ENCODE data around the gene SCPEP1.

- TF ChIP-seq BACH1 (IDR thresholded peaks at IDR 0.05; ENCODE audit: borderline replicate concordance) = no peak
- TF ChIP-seq EGR1 (IDR thresholded peaks at IDR 0.05; ENCODE audit: borderline replicate concordance in 1 of 2, low read depth in 2 of 2, low read length in 2 of 2) = peak in 1 of 2 experiments; percentile 28; a peak in 1 of 3 replicates
- TF ChIP-seq POLR2A (IDR thresholded peaks at IDR 0.05; ENCODE audit: low read depth, low read length) = no peak
- TF ChIP-seq NR2C2 (IDR thresholded peaks at IDR 0.05; ENCODE audit: borderline replicate concordance, control insufficient read depth, insufficient read length, low read depth) = no peak
- no peak for TF ChIP-seq CTCF (IDR thresholded peaks at IDR 0.05 in 2 of 3, conservative IDR thresholded peaks at IDR 0.05 in 1 of 3; ENCODE audit: control insufficient read depth in 2 of 3, extremely low read depth in 1 of 3, insufficient read depth in 1 of 3, low read depth in 3 of 3, low read length in 3 of 3)
- TF ChIP-seq REST (IDR thresholded peaks at IDR 0.05; ENCODE audit: low read depth, low read length) = no peak
- TF ChIP-seq ATF7 (IDR thresholded peaks at IDR 0.05; ENCODE audit: low read depth) = no peak
- TF ChIP-seq SREBF2 (IDR thresholded peaks at IDR 0.05; ENCODE audit: low read length) = no peak
- TF ChIP-seq ZBED1 (IDR thresholded peaks at IDR 0.05; ENCODE audit: borderline replicate concordance) = no peak
- no peak for TF ChIP-seq KLF5 (IDR thresholded peaks at IDR 0.05; ENCODE audit: partially characterized antibody)
- TF ChIP-seq RCOR1 (conservative IDR thresholded peaks at IDR 0.05; ENCODE audit: low read depth, low read length) = no peak
- no peak for TF ChIP-seq SIN3A (IDR thresholded peaks at IDR 0.05; ENCODE audit: low read depth, low read length)
- TF ChIP-seq, protein P1, sequence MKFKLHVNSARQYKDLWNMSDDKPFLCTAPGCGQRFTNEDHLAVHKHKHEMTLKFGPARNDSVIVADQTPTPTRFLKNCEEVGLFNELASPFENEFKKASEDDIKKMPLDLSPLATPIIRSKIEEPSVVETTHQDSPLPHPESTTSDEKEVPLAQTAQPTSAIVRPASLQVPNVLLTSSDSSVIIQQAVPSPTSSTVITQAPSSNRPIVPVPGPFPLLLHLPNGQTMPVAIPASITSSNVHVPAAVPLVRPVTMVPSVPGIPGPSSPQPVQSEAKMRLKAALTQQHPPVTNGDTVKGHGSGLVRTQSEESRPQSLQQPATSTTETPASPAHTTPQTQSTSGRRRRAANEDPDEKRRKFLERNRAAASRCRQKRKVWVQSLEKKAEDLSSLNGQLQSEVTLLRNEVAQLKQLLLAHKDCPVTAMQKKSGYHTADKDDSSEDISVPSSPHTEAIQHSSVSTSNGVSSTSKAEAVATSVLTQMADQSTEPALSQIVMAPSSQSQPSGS (IDR thresholded peaks at IDR 0.05; ENCODE audit: low read length) = no peak
Measured at GRCh38 chr17:57045868-57046704, 68.2 kb downstream of the SCPEP1 start.
